ENCODE measurements around the gene SMIM24. TPM values are rescaled to one million over a fixed set of nuclear protein-coding genes. Genes with fewer than 3 reads are reported as not detected.

Gene SMIM24
- total and polyA plus RNA-seq, 10 of the 15 experiments (the other 5 are each of a cell fraction or from before 2014, with no cell fraction given) = 0.14 to 0.44 (median 0.23) TPM; not detected in 4

- no peak overlapping the region for H3K9ac ChIP-seq (ENCODE audit: control insufficient read depth, insufficient read depth, low read length)
- intact Hi-C loops (cut with micrococcal nuclease; ENCODE audit: unreplicated experiment) = no loop called here
- CTCF ChIA-PET = no interaction called here
- H3K27me3 ChIP-seq (replicated peaks in 1 of 2; ENCODE audit: control insufficient read depth in 2 of 2, insufficient read depth in 2 of 2, low read length in 1 of 2) = no peaks in the 10 kb centered on the region
- in situ Hi-C loops (cut with MboI) = no loop called here
- no peak overlapping the region for H3K4me3 ChIP-seq
- no peak overlapping the region for H3K4me2 ChIP-seq (ENCODE audit: control insufficient read depth, insufficient read depth)
- DNase-seq (ENCODE audit: low read depth, low spot score) = no peak
- POLR2A ChIA-PET = no interaction called here
- H3K9me3 ChIP-seq (replicated peaks; ENCODE audit: control insufficient read depth, insufficient read depth, low read length) = no peaks in the 10 kb centered on the region; the same call in 2 of the 3 replicates
- RAD21 ChIA-PET (ENCODE audit: unreplicated experiment) = no interaction called here
- SMC1A ChIA-PET (ENCODE audit: uncharacterized antibody, unreplicated experiment) = no interaction called here
- peaks cover 6 to 19% of the 10 kb centered on the region in 2 experiments for H3K36me3 ChIP-seq (ENCODE audit: control insufficient read depth in 2 of 2, insufficient read depth in 2 of 2, low read length in 1 of 2)
- ATAC-seq = no peak
- no peaks in the 10 kb centered on the region for H4K20me1 ChIP-seq (ENCODE audit: control insufficient read depth, insufficient read depth)
- 94% methylated on average over 17 of the region's 18 CpGs for WGBS (ENCODE audit: insufficient coverage, insufficient replicate concordance, low lambda C conversion rate, missing lambda C conversion rate)
- peaks cover 7% of the 10 kb centered on the region for H3K79me2 ChIP-seq (ENCODE audit: control insufficient read depth, insufficient read depth, low read length)
- H3K4me1 ChIP-seq (ENCODE audit: control insufficient read depth, insufficient read depth, low read length) = peaks cover 2% of the 10 kb centered on the region; the same call in 1 of the 2 replicates
- FAIRE-seq = no peak
- H3K27ac ChIP-seq (ENCODE audit: control insufficient read depth, insufficient read depth) = no peak overlapping the region
- BruUV-seq (replicated peaks) = no TSS peak
- no peak overlapping the region for H2AFZ ChIP-seq (ENCODE audit: control insufficient read depth, low read depth, low read length)
- no peak for TF ChIP-seq CREB1 (IDR thresholded peaks at IDR 0.05; ENCODE audit: low read depth)
- TF ChIP-seq CHD2 (IDR thresholded peaks at IDR 0.05; ENCODE audit: borderline replicate concordance, low read depth, low read length) = no peak
- no peak for TF ChIP-seq ELK1 (IDR thresholded peaks at IDR 0.05; ENCODE audit: low read depth, low read length)
Measured at GRCh38 chr19:3494559-3494958, 14.2 kb upstream of the SMIM24 start.

GRCh38 chr19:3494051-3494450 is 13.7 kb upstream of the SMIM24 start:
- FAIRE-seq (no peak), DNase-seq (ENCODE audit: low read depth, low spot score) (no peak), ATAC-seq (peak; percentile 70)
- in situ Hi-C loops (cut with MboI) = no loop called here
- Histone ChIP-seq H2AFZ (ENCODE audit: control insufficient read depth, low read depth, low read length) (no peak overlapping the region), H3K27me3 (replicated peaks in 1 of 2; ENCODE audit: control insufficient read depth in 2 of 2, insufficient read depth in 2 of 2, low read length in 1 of 2) (no peaks in the 10 kb centered on the region), H3K4me2 (ENCODE audit: control insufficient read depth, insufficient read depth) (no peak overlapping the region), H3K79me2 (ENCODE audit: control insufficient read depth, insufficient read depth, low read length) (peaks cover 3% of the 10 kb centered on the region), H3K9ac (ENCODE audit: control insufficient read depth, insufficient read depth, low read length) (no peak overlapping the region), H3K27ac (ENCODE audit: control insufficient read depth, insufficient read depth) (no peak overlapping the region), H3K9me3 (replicated peaks; ENCODE audit: control insufficient read depth, insufficient read depth, low read length) (no peaks in the 10 kb centered on the region; the same call in 2 of the 3 replicates), H3K4me1 (ENCODE audit: control insufficient read depth, insufficient read depth, low read length) (no peaks in the 10 kb centered on the region), H3K36me3 (ENCODE audit: control insufficient read depth in 2 of 2, insufficient read depth in 2 of 2, low read length in 1 of 2) (peaks cover 6 to 19% of the 10 kb centered on the region in 2 experiments), H4K20me1 (ENCODE audit: control insufficient read depth, insufficient read depth) (no peaks in the 10 kb centered on the region), H3K4me3 (no peak overlapping the region)
- intact Hi-C loops (cut with micrococcal nuclease; ENCODE audit: unreplicated experiment) = no loop called here
- SMC1A ChIA-PET (ENCODE audit: uncharacterized antibody, unreplicated experiment) = no interaction called here
- POLR2A ChIA-PET = no interaction called here
- RAD21 ChIA-PET (ENCODE audit: unreplicated experiment) = no interaction called here
- 91% methylated on average over 15 of the region's 15 CpGs for WGBS (ENCODE audit: insufficient coverage, insufficient replicate concordance, low lambda C conversion rate, missing lambda C conversion rate)
- CTCF ChIA-PET = interaction anchor here (0.8 kb wide), 1 partner anchor 189 kb away, joined by 3 read pairs; no protein-coding TSS in a partner anchor
- no TSS peak for BruUV-seq (replicated peaks)
- TF ChIP-seq SMAD5 (IDR thresholded peaks at IDR 0.05; ENCODE audit: low read depth) (no peak), PBX3 (IDR thresholded peaks at IDR 0.05; ENCODE audit: insufficient replicate concordance, low read depth, low read length) (peak; percentile 87), HDAC6 (IDR thresholded peaks at IDR 0.05; ENCODE audit: unreplicated experiment) (no peak), NR2C2 (IDR thresholded peaks at IDR 0.05; ENCODE audit: borderline replicate concordance, control insufficient read depth, insufficient read length, low read depth) (no peak), USF2 (IDR thresholded peaks at IDR 0.05; ENCODE audit: borderline replicate concordance, low read depth, low read length) (no peak), NFXL1 (IDR thresholded peaks at IDR 0.05; ENCODE audit: borderline replicate concordance) (no peak), LARP7 (IDR thresholded peaks at IDR 0.05) (no peak), NFYB (IDR thresholded peaks at IDR 0.05; ENCODE audit: insufficient read depth, low read depth, low read length) (peak; percentile 51; the same call in 1 of the 2 replicates), ZBED1 (IDR thresholded peaks at IDR 0.05; ENCODE audit: borderline replicate concordance) (no peak), NFYA (IDR thresholded peaks at IDR 0.05; ENCODE audit: borderline replicate concordance, low read depth, low read length) (no peak), CBX3 (IDR thresholded peaks at IDR 0.05; ENCODE audit: borderline replicate concordance, low read depth) (no peak), YY1 (IDR thresholded peaks at IDR 0.05; ENCODE audit: low read depth, low read length) (no peak), SP1 (IDR thresholded peaks at IDR 0.05; ENCODE audit: low read depth, low read length) (peak; percentile 75)
